Measurements from ENCODE around the gene TMC5.
"Not testable (repeated sequence)": the region's sequence is repeated elsewhere in the genome, so short reads cannot be mapped to it uniquely, and the experiment has no call there.

TMC5 gene

GRCh38 chr16:19406891-19407491, 10.7 kb upstream of the TMC5 start:
- FAIRE-seq = no peak

- FAIRE-seq = no peak
Observed at GRCh38 chr16:19410435-19411171, 7.1 kb upstream of the TMC5 start.

GRCh38 chr16:19411298-19411697, 6.4 kb upstream of the TMC5 start:
- FAIRE-seq = no peak

- not testable (repeated sequence) for FAIRE-seq
Observed at GRCh38 chr16:19412055-19412454, 5.6 kb upstream of the TMC5 start.

- no peak for FAIRE-seq
Observed at GRCh38 chr16:19415461-19415860, 2.2 kb upstream of the TMC5 start.

- FAIRE-seq = no peak
Observed at GRCh38 chr16:19415918-19416317, 1.8 kb upstream of the TMC5 start.

- FAIRE-seq = no peak
Observed at GRCh38 chr16:19418200-19418599, 517 bp downstream of the TMC5 start.

- no peak for FAIRE-seq
Observed at GRCh38 chr16:19419698-19420075, 2.0 kb downstream of the TMC5 start.

- no peak for FAIRE-seq
Observed at GRCh38 chr16:19424478-19424877, 6.8 kb downstream of the TMC5 start.

- FAIRE-seq = no peak
Observed at GRCh38 chr16:19430345-19430744, 12.7 kb downstream of the TMC5 start.

GRCh38 chr16:19431636-19432340, 14.1 kb downstream of the TMC5 start:
- no peak for FAIRE-seq

- FAIRE-seq = peak; percentile 47
Observed at GRCh38 chr16:19432429-19432828, 14.7 kb downstream of the TMC5 start.

- FAIRE-seq = no peak
Observed at GRCh38 chr16:19434584-19434983, 16.9 kb downstream of the TMC5 start.

GRCh38 chr16:19436540-19436939, 18.9 kb downstream of the TMC5 start:
- no peak for FAIRE-seq

- no peak for FAIRE-seq
Observed at GRCh38 chr16:19437280-19437679, 19.6 kb downstream of the TMC5 start.

- no peak for FAIRE-seq
Observed at GRCh38 chr16:19438739-19439138, 21.1 kb downstream of the TMC5 start.

- no peak for FAIRE-seq
Observed at GRCh38 chr16:19439483-19439882, 21.8 kb downstream of the TMC5 start.

GRCh38 chr16:19443659-19444058, 26.0 kb downstream of the TMC5 start:
- FAIRE-seq = no peak

- no peak for FAIRE-seq
Observed at GRCh38 chr16:19446300-19446846, 28.7 kb downstream of the TMC5 start.

GRCh38 chr16:19446886-19447285, 29.2 kb downstream of the TMC5 start:
- no peak for FAIRE-seq

- no peak for FAIRE-seq
Observed at GRCh38 chr16:19450186-19450585, 32.5 kb downstream of the TMC5 start.

GRCh38 chr16:19458722-19459379, 41.2 kb downstream of the TMC5 start:
- FAIRE-seq = no peak

- no peak for FAIRE-seq
Observed at GRCh38 chr16:19460397-19460796, 42.7 kb downstream of the TMC5 start.
